Ascending aorta (tissue), 2 donors: ENCODE data around the gene TRERF1. TPM values are rescaled to one million over a fixed set of nuclear protein-coding genes. Genes with fewer than 3 reads are reported as not detected.

ENCODE experiments used
- DNase-seq, 2 donors: peaks; one replicate each; pipeline ENCODE4 v3.0.0-alpha.2; 2019; ENCODE audit warnings: low spot score in 2 of 2
- H3K27ac ChIP-seq, 2 donors: fragments of 200-600 bp; sonication (generic); one replicate each; pipeline ENCODE4 v1.5.1; 2016 to 2017; ENCODE audit warnings: mild to moderate bottlenecking in 1 of 2
- H3K27me3 ChIP-seq: fragments of 200-600 bp; sonication (generic); one replicate; pipeline ENCODE4 v1.5.1; 2017
- H3K36me3 ChIP-seq, 2 donors: fragments of 200-600 bp; sonication (generic); one replicate each; pipeline ENCODE4 v1.5.1; 2016
- H3K4me1 ChIP-seq, 2 donors: fragments of 200-600 bp; sonication (generic); one replicate each; pipeline ENCODE4 v1.5.1; 2016 to 2017; ENCODE audit warnings: mild to moderate bottlenecking in 1 of 2
- H3K4me3 ChIP-seq, 2 donors: fragments of 200-600 bp; sonication (generic); one replicate each; pipeline ENCODE4 v1.5.1; 2016 to 2017; ENCODE audit warnings: mild to moderate bottlenecking in 1 of 2
- H3K9me3 ChIP-seq, 2 donors: fragments of 200-600 bp; sonication (generic); one replicate each; pipeline ENCODE4 v1.5.1; 2016
- intact Hi-C: fragments of 100-400 bp; cut with DNase I; formaldehyde crosslinking; loops from one replicate; pipeline ENCODE4 v1.15.1; 2023
- total RNA-seq: library from RNA; depleted of rRNA; stranded (reverse); fragments of >200 nt; gene quantifications from one replicate; pipeline ENCODE4 v1.1.0, GENCODE V29; 2016
- TF ChIP-seq, protein P1 (sequence below), 3 experiments: fragments of 200-600 bp in 2 of 3; fragments of 450-650 bp in 1 of 3; sonication (generic) in 2 of 3; IDR thresholded peaks; one replicate each; pipeline ENCODE4 v1.5.1; 2016 to 2019; ENCODE audit warnings: antibody characterized with exemption in 3 of 3, mild to moderate bottlenecking in 1 of 3, moderate library complexity in 1 of 3

TRERF1 gene
- total RNA-seq, 1 donor from 2014 or later, result 34.1 TPM

GRCh38 chr6:42420741-42421140 is 31.0 kb downstream of the TRERF1 start:
- DNase-seq, result no peak
- Histone ChIP-seq H3K27me3 (no peaks in the 10 kb centered on the region), H3K36me3 (no peaks in the 10 kb centered on the region), H3K4me1 (no peaks in the 10 kb centered on the region), H3K4me3 (no peak overlapping the region), H3K9me3 (no peaks in the 10 kb centered on the region), H3K27ac (no peak overlapping the region)
- TF ChIP-seq, protein P1, sequence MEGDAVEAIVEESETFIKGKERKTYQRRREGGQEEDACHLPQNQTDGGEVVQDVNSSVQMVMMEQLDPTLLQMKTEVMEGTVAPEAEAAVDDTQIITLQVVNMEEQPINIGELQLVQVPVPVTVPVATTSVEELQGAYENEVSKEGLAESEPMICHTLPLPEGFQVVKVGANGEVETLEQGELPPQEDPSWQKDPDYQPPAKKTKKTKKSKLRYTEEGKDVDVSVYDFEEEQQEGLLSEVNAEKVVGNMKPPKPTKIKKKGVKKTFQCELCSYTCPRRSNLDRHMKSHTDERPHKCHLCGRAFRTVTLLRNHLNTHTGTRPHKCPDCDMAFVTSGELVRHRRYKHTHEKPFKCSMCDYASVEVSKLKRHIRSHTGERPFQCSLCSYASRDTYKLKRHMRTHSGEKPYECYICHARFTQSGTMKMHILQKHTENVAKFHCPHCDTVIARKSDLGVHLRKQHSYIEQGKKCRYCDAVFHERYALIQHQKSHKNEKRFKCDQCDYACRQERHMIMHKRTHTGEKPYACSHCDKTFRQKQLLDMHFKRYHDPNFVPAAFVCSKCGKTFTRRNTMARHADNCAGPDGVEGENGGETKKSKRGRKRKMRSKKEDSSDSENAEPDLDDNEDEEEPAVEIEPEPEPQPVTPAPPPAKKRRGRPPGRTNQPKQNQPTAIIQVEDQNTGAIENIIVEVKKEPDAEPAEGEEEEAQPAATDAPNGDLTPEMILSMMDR (IDR thresholded peaks at IDR 0.05), result no peak
- intact Hi-C loops, result no loop called here

DNA sequence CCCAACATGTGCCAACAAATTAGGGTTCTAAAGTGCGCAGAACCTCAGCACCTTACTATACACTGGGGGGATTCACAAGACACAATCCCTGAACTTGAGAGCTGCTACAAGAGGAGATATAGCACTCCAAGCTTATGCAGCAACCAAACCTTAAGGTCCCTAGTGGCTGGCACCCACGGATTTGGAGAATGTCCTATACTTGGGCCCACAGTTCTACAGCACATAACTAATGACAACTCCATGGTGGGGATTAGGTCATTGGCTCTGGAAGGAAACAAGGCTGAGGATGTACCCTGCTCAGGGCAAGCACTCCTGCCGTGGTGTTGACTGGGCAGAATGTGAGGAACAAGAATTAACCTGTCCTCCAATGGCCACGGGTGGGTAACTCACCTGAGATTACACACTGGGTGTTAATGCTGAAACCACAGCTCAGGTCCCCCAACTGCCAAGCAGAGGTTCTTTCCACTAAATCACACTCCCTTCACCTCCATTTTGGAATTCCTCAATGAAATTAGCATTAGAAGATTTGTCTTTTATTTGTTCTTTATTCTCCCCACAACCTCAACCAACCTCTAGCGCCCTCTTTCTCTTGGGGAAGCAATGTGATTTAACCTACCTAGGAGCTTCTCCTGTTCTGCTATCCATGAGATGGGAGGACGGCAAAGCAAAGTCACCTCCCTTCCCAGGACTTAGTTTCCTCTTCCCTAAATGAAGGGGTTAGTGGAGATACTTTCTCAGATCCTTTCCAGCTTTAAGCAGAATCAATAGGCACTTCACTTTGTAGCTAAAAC is 32.0 kb downstream of the TRERF1 start:
- Histone ChIP-seq H3K4me3 (no peak overlapping the region), H3K36me3 (no peaks in the 10 kb centered on the region), H3K27me3 (no peaks in the 10 kb centered on the region), H3K4me1 (no peaks in the 10 kb centered on the region), H3K27ac (no peak overlapping the region), H3K9me3 (no peaks in the 10 kb centered on the region)
- TF ChIP-seq, protein P1 (IDR thresholded peaks at IDR 0.05), result no peak
- DNase-seq, result no peak
- intact Hi-C loops, result no loop called here

DNA sequence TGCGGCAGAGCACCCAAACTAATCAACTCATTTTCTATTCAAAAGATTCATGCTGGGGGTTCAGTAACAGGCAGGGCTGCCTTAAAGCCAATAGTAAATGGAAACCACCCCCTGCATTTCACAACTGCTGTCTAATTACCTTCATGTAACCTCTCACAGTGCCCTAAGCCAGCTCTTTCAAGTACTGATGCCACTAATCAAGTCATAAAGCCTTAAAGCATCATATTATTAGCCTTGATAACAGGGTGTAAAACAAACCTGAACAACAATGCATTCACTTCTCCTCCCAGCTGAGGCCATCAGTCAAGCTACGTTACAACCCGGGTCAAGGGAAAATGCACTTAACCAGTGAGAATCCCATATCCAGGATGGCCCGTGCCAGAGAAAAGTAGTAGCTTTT is 33.0 kb downstream of the TRERF1 start:
- H3K27me3 ChIP-seq, result no peaks in the 10 kb centered on the region
- H3K9me3 ChIP-seq, result no peaks in the 10 kb centered on the region
- H3K4me1 ChIP-seq, result no peaks in the 10 kb centered on the region
- intact Hi-C loops, result no loop called here
- TF ChIP-seq, protein P1 (IDR thresholded peaks at IDR 0.05), result no peak
- H3K36me3 ChIP-seq, result no peaks in the 10 kb centered on the region
- no peak for DNase-seq
- H3K4me3 ChIP-seq, result no peak overlapping the region
- H3K27ac ChIP-seq, result no peak overlapping the region

DNA sequence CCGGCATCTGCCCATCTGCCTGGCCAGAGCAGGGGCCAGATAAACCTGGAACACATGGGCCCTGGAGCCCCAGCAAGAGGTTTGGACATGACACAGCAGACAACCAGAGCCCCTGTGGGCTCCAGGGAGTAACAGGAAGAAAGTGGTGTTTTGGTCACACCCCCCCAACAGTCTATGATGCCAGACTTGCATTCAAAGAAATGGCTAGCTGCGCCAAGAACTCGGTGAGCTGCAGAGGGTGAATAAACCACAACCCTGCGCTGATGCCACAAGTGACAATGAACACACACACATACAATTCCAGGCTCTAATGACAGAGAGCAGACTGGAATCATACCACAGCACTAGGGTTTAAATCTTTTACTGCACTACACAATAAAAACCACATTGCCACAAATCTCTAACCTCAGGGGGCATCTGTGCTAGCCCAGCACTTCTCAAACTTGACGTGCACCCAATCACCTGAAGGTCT is 34.0 kb downstream of the TRERF1 start:
- Histone ChIP-seq H3K4me1 (no peaks in the 10 kb centered on the region), H3K27me3 (no peaks in the 10 kb centered on the region), H3K4me3 (no peak overlapping the region), H3K27ac (no peak overlapping the region), H3K9me3 (no peaks in the 10 kb centered on the region), H3K36me3 (no peaks in the 10 kb centered on the region)
- TF ChIP-seq, protein P1 (IDR thresholded peaks at IDR 0.05), result no peak
- intact Hi-C loops, result no loop called here
- DNase-seq, result no peak

DNA sequence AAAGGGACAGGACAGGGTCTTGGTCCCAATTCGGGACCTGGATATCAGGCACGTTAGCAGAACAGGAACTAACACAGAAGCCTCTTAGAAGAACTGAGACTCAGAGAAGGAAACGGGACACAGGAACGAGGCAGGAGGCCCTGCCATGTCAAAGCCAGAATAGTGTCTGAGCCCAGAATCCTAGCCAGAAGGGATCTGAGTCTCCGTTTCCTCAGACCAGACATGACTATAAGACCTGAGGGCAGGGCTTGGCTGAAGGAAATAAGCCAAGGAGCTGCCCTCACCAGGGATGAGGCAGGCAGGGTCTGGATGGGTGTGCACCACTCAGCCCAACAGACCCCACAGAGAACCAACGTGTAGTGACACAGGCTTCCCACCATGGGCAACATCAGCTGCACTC is 40.3 kb downstream of the TRERF1 start:
- Histone ChIP-seq H3K36me3 (no peaks in the 10 kb centered on the region), H3K4me3 (no peak overlapping the region), H3K9me3 (no peaks in the 10 kb centered on the region), H3K27ac (no peak overlapping the region), H3K4me1 (no peaks in the 10 kb centered on the region), H3K27me3 (no peaks in the 10 kb centered on the region)
- TF ChIP-seq, protein P1 (IDR thresholded peaks at IDR 0.05), result no peak
- intact Hi-C loops, result no loop called here
- no peak for DNase-seq
